Astrocyte (in vitro differentiated cells and primary cell): ENCODE measurements around the gene GLCCI1. TPM values are rescaled to one million over a fixed set of nuclear protein-coding genes. Genes with fewer than 3 reads are reported as not detected.
"Not testable (repeated sequence)": the region's sequence is repeated elsewhere in the genome, so short reads cannot be mapped to it uniquely, and the experiment has no call there.

Source experiments
- DNase-seq: peaks from one replicate; pipeline ENCODE4 v3.0.0-alpha.2; 2010; ENCODE audit warnings: low read depth
- FAIRE-seq: peaks from 2 replicates; lab custom pipeline; 2011; peaks lifted over from hg19 to GRCh38; lab: Jason Lieb, UNC
- H2AFZ ChIP-seq: 2 replicates; pipeline ENCODE4 v1.6.0; 2012; ENCODE audit warnings: low read depth, low read length, inconsistent platforms
- H3K27ac ChIP-seq: 2 replicates; pipeline ENCODE4 v1.5.1; 2011; ENCODE audit warnings: low read depth, low read length, inconsistent platforms
- H3K27me3 ChIP-seq: 2 replicates; pipeline ENCODE4 v1.6.0; 2011; ENCODE audit warnings: low read length, inconsistent platforms; ENCODE audit not compliant: insufficient read depth
- H3K36me3 ChIP-seq: 2 replicates; pipeline ENCODE4 v1.5.1; 2011; ENCODE audit warnings: low read length, inconsistent platforms; ENCODE audit not compliant: insufficient read depth
- H3K4me1 ChIP-seq: 2 replicates; pipeline ENCODE4 v1.5.1; 2011; ENCODE audit warnings: low read length, inconsistent platforms; ENCODE audit not compliant: insufficient read depth
- H3K4me2 ChIP-seq: 2 replicates; pipeline ENCODE4 v1.6.0; 2012; ENCODE audit warnings: low read length, inconsistent platforms
- H3K4me3 ChIP-seq: 2 replicates; pipeline ENCODE4 v1.5.1; 2011; ENCODE audit warnings: low read depth, mild to moderate bottlenecking, low read length, inconsistent platforms; ENCODE audit not compliant: insufficient read depth
- H3K79me2 ChIP-seq: 2 replicates; pipeline ENCODE4 v1.6.0; 2012; ENCODE audit warnings: mild to moderate bottlenecking, low read length, inconsistent platforms; ENCODE audit not compliant: insufficient read depth
- H3K9ac ChIP-seq: 2 replicates; pipeline ENCODE4 v1.6.0; 2012; ENCODE audit warnings: mild to moderate bottlenecking, low read length, inconsistent platforms
- H3K9me3 ChIP-seq: 2 replicates; pipeline ENCODE4 v1.5.1; 2012; ENCODE audit warnings: low read depth, mild to moderate bottlenecking, low read length, inconsistent platforms; ENCODE audit not compliant: insufficient read depth
- H4K20me1 ChIP-seq: 2 replicates; pipeline ENCODE4 v1.6.0; 2012; ENCODE audit warnings: low read length, inconsistent platforms; ENCODE audit not compliant: insufficient read depth
- H3K27ac Mint-ChIP-seq: one replicate; pipeline ENCODE4 v1.8.0; 2021; ENCODE audit warnings: mild to moderate bottlenecking, mixed read lengths; ENCODE audit not compliant: unreplicated experiment
- H3K27me3 Mint-ChIP-seq: one replicate; pipeline ENCODE4 v1.8.0; 2021; ENCODE audit warnings: low read depth, mixed read lengths; ENCODE audit not compliant: unreplicated experiment
- H3K36me3 Mint-ChIP-seq: one replicate; pipeline ENCODE4 v1.8.0; 2021; ENCODE audit warnings: low read depth, mixed read lengths; ENCODE audit not compliant: unreplicated experiment
- H3K4me1 Mint-ChIP-seq: one replicate; pipeline ENCODE4 v1.8.0; 2021; ENCODE audit warnings: low read depth, mixed read lengths; ENCODE audit not compliant: unreplicated experiment
- H3K4me3 Mint-ChIP-seq: one replicate; pipeline ENCODE4 v1.8.0; 2021; ENCODE audit warnings: mild to moderate bottlenecking, moderate library complexity, mixed read lengths; ENCODE audit not compliant: unreplicated experiment
- H3K9me3 Mint-ChIP-seq: one replicate; pipeline ENCODE4 v1.8.0; 2021; ENCODE audit warnings: mild to moderate bottlenecking, mixed read lengths; ENCODE audit not compliant: unreplicated experiment
- EZH2 ChIP-seq: IDR thresholded peaks from 2 replicates; pipeline ENCODE4 v1.6.1; 2012; ENCODE audit warnings: mild to moderate bottlenecking, low read length, inconsistent platforms; ENCODE audit not compliant: insufficient read depth
- total RNA-seq: library from RNA; stranded (reverse); gene quantifications from 2 replicates; pipeline ENCODE4 v1.2.1, GENCODE V29; 2021
- TF ChIP-seq, protein P1 (sequence below): IDR thresholded peaks from 2 replicates; pipeline ENCODE4 v1.5.1; 2011; ENCODE audit warnings: low read depth, mild to moderate bottlenecking, inconsistent platforms, low read length, moderate library complexity; ENCODE audit not compliant: insufficient read depth

GLCCI1 gene
- total RNA-seq, 1 donor from 2014 or later, result 24.2 TPM

DNA sequence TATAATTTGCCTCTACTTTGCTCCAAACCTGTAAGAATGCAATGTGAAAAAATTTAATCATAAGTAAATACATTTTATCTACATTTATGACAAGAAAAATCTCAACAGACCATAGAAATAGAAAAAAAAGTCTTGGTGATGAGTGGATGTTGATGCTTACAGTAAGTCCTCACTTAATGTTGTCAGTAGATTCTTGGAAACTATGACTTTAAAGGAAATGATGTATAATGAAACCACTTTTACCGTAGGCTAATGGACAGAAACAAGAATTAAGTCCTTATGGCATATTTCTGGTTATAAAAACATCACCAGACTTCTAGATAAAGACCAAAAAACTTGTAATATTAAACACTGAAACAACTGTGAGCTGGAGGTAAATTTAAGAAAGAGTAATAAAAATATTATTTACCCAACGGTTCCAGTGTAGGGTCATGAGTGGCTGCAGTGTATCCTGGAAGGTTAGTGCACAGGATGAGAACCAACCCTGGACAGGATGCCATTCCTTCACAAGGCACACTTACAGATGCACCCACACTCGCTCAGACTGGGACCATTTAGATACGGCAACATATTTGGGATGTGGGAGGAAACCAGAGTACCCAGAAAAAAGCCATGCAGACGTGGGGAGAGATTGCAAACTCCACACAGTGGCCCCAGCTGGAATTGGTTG lies 76.3 kb downstream of the GLCCI1 start:
- no peak overlapping the region for H3K4me3 Mint-ChIP-seq
- no peaks in the 10 kb centered on the region for H3K4me1 ChIP-seq
- H3K36me3 Mint-ChIP-seq, result no peaks in the 10 kb centered on the region
- no peaks in the 10 kb centered on the region for H4K20me1 ChIP-seq
- FAIRE-seq (no peak), DNase-seq (no peak)
- H3K4me3 ChIP-seq, result no peak overlapping the region
- no peaks in the 10 kb centered on the region for H3K9me3 Mint-ChIP-seq
- H3K27ac Mint-ChIP-seq, result no peak overlapping the region
- no peaks in the 10 kb centered on the region for H3K36me3 ChIP-seq
- no peak overlapping the region for H3K9ac ChIP-seq
- no peak overlapping the region for H3K27ac ChIP-seq
- no peaks in the 10 kb centered on the region for H3K4me1 Mint-ChIP-seq
- H3K79me2 ChIP-seq, result no peaks in the 10 kb centered on the region
- TF ChIP-seq, protein P1, sequence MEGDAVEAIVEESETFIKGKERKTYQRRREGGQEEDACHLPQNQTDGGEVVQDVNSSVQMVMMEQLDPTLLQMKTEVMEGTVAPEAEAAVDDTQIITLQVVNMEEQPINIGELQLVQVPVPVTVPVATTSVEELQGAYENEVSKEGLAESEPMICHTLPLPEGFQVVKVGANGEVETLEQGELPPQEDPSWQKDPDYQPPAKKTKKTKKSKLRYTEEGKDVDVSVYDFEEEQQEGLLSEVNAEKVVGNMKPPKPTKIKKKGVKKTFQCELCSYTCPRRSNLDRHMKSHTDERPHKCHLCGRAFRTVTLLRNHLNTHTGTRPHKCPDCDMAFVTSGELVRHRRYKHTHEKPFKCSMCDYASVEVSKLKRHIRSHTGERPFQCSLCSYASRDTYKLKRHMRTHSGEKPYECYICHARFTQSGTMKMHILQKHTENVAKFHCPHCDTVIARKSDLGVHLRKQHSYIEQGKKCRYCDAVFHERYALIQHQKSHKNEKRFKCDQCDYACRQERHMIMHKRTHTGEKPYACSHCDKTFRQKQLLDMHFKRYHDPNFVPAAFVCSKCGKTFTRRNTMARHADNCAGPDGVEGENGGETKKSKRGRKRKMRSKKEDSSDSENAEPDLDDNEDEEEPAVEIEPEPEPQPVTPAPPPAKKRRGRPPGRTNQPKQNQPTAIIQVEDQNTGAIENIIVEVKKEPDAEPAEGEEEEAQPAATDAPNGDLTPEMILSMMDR, result no peak
- no peak for TF ChIP-seq EZH2
- H3K27me3 Mint-ChIP-seq, result no peaks in the 10 kb centered on the region
- H3K9me3 ChIP-seq, result no peaks in the 10 kb centered on the region
- H2AFZ ChIP-seq, result no peak overlapping the region
- no peak overlapping the region for H3K4me2 ChIP-seq
- no peaks in the 10 kb centered on the region for H3K27me3 ChIP-seq

DNA sequence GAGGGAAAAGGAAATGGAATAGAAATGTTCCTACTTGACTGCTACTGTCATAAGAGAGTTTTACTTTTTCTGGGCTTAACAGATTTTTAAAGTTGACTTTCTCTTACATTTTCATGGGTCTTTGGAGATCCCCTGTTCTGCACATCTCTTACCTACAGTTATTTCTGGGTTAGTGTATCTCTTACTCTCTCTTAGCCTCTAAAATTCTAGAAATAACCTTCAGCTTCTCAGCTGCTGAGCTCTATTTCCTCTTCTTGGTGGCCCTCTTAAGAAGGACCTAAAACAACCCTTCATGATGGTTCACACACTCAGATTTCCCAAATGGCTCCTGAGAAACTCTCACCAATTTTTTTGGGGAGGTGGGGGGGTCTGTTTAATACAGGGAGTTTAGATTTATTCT lies 79.5 kb downstream of the GLCCI1 start:
- H3K79me2 ChIP-seq, DNase-seq, H3K36me3 ChIP-seq, FAIRE-seq, H3K9me3 Mint-ChIP-seq, H3K36me3 Mint-ChIP-seq, H3K27me3 ChIP-seq, H2AFZ ChIP-seq, H3K9ac ChIP-seq, H3K27ac Mint-ChIP-seq, H3K27me3 Mint-ChIP-seq, H3K4me1 Mint-ChIP-seq, H3K4me1 ChIP-seq, H3K4me2 ChIP-seq, H3K9me3 ChIP-seq, H4K20me1 ChIP-seq, H3K4me3 ChIP-seq, H3K4me3 Mint-ChIP-seq, H3K27ac ChIP-seq: not testable (repeated sequence)

DNA sequence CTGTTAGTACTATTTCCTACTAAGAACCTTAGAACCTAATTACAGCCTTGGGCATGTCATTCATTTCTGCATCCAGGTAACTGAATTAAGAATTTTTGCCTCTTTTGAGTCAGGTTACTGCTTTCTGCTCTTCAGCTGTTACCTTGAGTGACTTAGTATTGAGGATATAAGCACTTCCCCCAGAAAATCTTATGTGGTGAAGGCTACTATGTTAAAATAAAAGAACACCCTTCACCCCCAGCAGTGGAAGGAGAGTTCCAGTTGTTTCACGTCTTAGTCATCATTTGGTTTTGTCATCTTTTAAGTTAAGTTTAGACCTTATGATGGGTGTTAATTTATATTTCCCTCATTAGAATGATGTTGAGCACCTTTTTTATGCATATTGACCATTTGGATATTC lies 82.8 kb downstream of the GLCCI1 start:
- H3K36me3 ChIP-seq, result no peaks in the 10 kb centered on the region
- no peaks in the 10 kb centered on the region for H3K4me1 ChIP-seq
- no peaks in the 10 kb centered on the region for H4K20me1 ChIP-seq
- H3K9me3 Mint-ChIP-seq, result no peaks in the 10 kb centered on the region
- H2AFZ ChIP-seq, result no peak overlapping the region
- no peaks in the 10 kb centered on the region for H3K4me1 Mint-ChIP-seq
- H3K36me3 Mint-ChIP-seq, result peaks cover 7% of the 10 kb centered on the region
- H3K4me3 Mint-ChIP-seq, result no peak overlapping the region
- H3K27ac Mint-ChIP-seq, result no peak overlapping the region
- H3K79me2 ChIP-seq, result no peaks in the 10 kb centered on the region
- H3K27me3 ChIP-seq, result no peaks in the 10 kb centered on the region
- no peak overlapping the region for H3K4me2 ChIP-seq
- no peak for DNase-seq
- H3K9ac ChIP-seq, result no peak overlapping the region
- H3K4me3 ChIP-seq, result no peak overlapping the region
- FAIRE-seq, result no peak
- H3K9me3 ChIP-seq, result no peaks in the 10 kb centered on the region
- H3K27ac ChIP-seq, result no peak overlapping the region
- TF ChIP-seq, protein P1, result no peak
- no peak for TF ChIP-seq EZH2
- no peaks in the 10 kb centered on the region for H3K27me3 Mint-ChIP-seq
